RPMI7951 (cell line): ENCODE measurements around the gene MYEF2. TPM values are rescaled to one million over a fixed set of nuclear protein-coding genes. Genes with fewer than 3 reads are reported as not detected.

Experiments
- DNase-seq: peaks from one replicate; pipeline ENCODE4 v3.0.0-alpha.2; 2012; ENCODE audit warnings: low read depth
- total RNA-seq: library from RNA; depleted of rRNA; stranded (reverse); fragments of >200 nt; shearing (Covaris generic); gene quantifications from 2 replicates; pipeline ENCODE4 v1.2.3, GENCODE V29; 2014

Gene MYEF2
- total RNA-seq, 1 experiment from 2014 or later = 8.8 TPM

- DNase-seq = no peak
Measured at GRCh38 chr15:48145923-48146322, 32.2 kb downstream of the MYEF2 start.

DNA sequence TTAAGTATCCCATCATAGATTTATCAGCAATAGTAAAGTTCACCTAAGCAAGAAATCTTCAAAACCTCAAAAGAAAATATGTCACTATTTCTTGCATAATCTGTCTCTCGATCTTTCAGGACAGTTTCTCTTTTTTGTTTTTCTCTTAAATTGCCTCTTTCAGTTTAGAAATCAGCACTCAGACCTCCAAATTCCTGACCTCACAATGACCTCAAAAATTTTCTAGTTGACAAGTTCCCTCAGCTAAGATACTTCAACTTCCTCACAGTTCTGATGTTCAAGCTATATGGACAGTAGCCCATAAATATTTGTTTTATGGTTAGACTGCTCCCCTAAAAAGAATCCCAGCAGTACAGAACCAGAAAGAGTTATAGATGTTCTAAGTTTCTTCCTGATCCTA, 33.2 kb downstream of the MYEF2 start:
- peak; percentile 15 for DNase-seq

DNA sequence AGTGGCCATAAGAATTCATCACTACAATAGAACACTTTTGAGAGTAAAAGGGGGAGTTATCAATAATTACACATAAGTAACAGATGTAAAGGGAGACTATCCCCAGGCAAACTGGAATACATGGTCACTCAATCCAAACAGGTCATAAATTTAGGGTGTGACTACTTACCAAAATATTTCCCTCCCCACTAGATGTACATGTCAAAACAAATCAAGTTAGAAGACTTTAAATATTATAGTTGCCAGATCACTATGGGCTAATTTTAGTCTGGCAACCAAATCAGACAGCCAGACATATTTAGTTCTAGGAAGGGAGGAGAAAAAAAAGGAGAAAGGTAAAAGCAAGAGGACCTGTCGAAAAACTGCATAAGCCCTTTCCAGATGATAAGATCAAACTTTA, 34.2 kb downstream of the MYEF2 start:
- DNase-seq = no peak

DNA sequence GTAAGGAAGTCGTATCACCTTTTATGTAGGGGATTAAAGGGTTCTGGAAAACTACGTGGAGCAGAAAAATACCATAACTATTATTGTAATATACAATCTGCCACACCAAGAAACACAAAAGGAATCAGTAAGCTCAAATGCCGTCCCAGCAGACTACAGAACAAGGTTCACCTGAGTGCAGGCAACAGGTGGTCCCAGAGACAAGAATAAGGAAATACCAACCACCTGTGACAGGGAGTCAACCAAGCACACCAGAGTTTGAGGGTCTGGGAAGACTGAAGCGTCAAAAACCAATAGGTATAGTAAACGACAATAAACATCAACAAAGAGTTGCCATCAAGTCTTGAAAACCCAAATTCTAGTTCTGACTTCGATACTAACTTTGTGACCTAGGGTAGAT, 45.2 kb downstream of the MYEF2 start:
- DNase-seq = no peak

GRCh38 chr15:48131324-48131723, 46.8 kb downstream of the MYEF2 start:
- DNase-seq = no peak

DNA sequence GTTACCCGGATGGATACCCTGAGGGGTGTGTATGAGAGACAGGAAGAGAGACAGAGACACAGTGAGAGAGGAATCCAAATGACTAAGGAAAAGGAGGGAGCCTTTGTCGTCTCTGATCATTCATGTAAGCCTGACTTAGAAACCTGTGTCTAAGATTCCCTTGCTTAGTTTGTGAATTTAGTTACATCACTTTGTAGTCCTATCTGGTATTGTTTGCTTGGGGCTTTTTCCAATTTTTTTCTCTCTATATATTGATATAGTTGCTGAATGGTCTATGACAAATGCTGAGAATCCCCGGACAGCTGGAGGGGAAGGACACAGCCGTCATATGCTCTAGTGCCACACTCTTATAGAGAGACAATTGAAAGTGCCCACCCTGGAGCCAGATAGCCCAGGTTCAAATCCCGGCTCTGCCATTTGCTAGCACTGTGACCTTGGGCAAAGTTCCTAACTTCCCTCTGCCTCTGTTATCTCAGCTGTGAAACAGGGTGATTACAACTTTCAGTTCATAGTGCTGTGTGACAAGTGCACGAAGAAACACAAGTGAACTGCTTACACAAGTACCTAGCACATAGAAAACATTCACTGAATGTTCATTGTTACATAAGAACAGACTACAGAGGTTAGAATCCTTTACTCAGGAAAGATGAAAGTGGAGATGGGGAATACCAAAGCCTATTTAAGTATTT, 51.3 kb downstream of the MYEF2 start:
- no peak for DNase-seq

- DNase-seq = no peak
Measured at GRCh38 chr15:48121849-48122248, 56.2 kb downstream of the MYEF2 start.

DNA sequence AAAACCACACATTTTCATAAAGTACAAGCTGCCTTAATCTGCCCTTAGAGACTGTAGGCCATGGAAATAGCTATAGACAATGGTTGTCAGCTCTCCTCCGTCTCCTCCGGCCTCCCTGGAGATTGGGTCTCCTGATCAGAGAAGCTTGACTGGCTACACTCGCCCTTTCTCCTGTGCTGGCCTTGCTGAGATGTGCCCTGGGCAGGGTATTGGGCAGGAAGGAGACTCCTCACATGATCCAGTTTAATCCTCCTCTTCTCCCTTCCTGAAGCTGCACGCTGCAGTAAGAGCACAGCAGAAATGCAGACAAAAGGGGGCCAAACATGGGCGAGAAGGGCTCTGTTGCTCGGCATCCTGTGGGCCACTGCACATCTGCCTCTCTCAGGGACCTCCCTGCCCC, 57.4 kb downstream of the MYEF2 start, which contains the start of gene SLC24A5:
Gene SLC24A5, plus strand, starts transcription at position 246 of the 400 bp plus-strand sequence. Its CDS starts 55 bp downstream, at position 301.
- DNase-seq = no peak

DNA sequence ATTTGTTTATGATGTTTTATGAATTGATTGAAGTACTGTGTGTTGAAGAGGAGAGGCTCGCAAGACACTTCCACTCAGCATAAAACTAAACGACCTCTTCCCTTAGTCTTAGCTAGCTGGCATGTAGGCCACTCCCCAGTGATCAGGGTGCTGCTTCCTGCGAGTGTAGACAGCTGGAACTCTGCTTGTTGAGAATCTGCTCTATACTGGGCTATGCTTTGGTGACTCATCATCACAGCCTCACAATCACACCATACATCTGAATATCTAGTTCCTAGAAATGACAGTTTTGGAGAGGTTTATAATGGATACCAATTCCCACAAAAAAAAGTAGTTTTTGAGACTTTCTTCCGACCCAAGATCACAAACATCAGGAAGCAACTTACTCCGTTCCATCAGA, 58.8 kb downstream of the MYEF2 start:
- DNase-seq = peak; percentile 19

GRCh38 chr15:48112242-48112641, 65.9 kb downstream of the MYEF2 start:
- DNase-seq = no peak

GRCh38 chr15:48109856-48110531, 68.1 kb downstream of the MYEF2 start:
- DNase-seq = no peak

GRCh38 chr15:48109212-48109611, 68.9 kb downstream of the MYEF2 start:
- no peak for DNase-seq

- DNase-seq = no peak
Measured at GRCh38 chr15:48105936-48106335, 72.2 kb downstream of the MYEF2 start.

DNA sequence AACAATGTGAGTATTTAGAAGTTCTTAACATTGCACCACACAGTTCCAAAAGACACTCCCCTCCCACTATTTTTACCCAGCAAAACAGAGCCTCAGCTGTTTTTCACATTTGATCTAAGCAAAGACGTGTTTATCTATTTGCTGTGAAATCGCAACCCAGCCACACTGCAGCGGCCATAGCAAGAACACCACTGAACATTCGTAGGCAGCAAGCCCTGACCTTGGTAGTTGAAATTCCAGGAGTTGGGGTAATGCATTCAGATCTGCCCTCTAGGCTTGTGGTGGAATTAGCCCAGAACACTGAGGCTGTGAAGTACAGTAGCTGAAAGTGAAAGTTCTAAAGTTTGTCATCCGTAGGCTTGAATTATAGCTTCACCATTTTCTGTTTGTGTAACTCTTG, 74.4 kb downstream of the MYEF2 start:
- peak; percentile 63 for DNase-seq

DNA sequence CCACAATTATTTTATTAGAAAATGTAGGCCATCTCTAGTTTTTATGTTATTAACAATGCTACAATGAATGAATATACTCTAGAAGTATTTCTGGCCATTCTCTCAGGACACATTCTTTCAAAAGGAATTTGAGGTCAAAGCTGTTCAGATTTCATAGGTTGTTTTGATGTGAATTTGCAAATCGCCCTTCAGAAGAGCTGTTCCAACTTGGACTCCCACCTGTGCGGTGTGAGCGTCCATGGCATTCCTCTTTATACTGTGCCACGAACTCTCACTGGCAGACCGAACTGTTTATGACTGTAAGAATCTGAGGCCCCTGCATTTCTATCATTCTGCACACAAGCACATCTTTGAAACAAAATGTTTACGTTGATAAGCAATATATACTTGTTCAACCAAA, 75.9 kb downstream of the MYEF2 start:
- no peak for DNase-seq

DNA sequence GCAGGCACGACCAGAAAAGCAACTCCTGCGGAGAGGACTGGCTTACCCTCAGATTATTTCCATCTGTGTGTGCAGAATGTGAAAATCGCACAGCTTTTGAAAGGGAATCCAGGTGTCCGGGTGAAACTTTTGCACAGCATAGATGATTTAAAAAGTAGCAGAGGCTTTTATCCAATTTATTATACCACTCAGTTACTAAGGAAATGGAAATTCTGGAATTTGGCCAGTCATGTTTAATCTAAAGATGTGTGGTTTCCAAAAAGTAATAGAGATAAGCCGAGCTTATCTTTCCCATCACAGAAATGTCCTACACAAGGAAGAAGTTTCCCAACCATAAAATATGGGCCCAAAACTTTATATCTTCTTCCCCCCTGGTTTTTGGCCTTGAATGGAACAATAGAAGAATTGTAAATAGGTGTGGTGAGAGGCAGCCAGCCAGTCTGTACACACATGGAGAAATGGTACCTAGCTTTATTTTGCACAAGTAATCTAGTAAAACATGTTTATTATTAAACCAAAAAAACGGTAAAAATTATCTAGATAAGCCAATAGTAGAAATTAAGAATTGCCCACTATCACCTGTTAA, 76.6 kb downstream of the MYEF2 start:
- no peak for DNase-seq

DNA sequence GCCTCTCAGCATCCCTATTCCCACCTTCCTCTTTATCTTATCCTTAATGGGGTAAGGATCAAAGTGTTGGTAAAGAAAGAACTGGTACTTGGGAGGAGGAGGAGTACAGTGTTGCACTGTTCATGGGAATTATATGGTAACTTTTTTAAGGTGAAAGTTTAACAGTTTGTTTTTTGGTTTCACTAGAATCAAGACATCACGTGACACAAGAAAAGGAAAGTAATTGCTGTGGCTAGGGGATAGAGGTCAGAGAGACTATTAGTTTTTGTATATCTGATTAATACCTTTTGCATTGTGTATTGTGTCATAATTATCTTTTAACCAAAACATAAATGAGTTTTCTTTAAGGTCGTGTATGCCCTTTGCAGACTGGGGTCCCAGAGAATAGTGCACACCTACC, 80.8 kb downstream of the MYEF2 start:
- DNase-seq = no peak

GRCh38 chr15:48096813-48097212, 81.3 kb downstream of the MYEF2 start:
- DNase-seq = peak; percentile 76

GRCh38 chr15:48096355-48096786, 81.7 kb downstream of the MYEF2 start:
- DNase-seq = no peak

GRCh38 chr15:48091522-48091921, 86.6 kb downstream of the MYEF2 start:
- DNase-seq = no peak

DNA sequence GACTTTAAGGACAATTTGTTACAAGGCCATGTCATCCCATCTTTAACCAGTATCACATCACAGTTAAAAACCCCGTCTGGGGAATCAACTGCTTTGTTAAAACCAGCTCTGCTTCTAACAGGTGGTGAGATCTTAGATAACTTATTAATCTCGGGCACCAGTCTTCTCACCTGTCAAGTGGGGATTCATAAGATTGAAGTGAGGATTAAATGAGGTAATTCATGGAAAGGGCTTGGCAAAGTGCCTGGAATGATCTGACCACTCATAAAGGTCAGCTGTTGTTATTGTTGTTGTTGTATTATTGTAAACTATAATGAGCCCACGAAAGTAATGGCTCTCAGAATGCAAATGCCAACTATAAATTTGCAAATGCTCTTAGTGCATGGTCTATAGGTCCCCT, 87.4 kb downstream of the MYEF2 start:
- no peak for DNase-seq

GRCh38 chr15:48090115-48090514, 88.0 kb downstream of the MYEF2 start:
- no peak for DNase-seq

DNA sequence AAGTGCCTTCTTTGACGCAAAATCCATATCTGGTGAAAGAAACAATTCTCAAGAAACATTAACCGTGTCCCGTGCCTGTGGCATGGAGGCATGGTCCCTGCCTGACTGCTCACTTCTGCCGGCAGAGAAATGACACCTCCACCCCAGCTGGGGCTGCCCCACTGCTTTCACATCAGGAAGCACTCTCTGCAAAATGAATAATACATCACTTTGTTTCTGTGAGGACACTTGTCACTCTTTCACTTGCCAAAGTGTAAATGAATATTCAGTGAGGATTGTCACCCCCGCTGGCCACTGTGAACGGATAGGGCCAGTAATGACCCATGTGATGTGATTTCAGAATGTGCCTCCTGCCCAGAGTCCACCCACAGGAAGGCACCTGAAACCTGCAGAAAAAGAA, 88.4 kb downstream of the MYEF2 start:
- no peak for DNase-seq
